Esophagus mucosa (tissue), 1 donor: ENCODE measurements around the gene GRIN1. TPM values are rescaled to one million over a fixed set of nuclear protein-coding genes. Genes with fewer than 3 reads are reported as not detected.

Experiments
- ATAC-seq: fragments of 200-7000 bp; cut with Tn5 transposase; one replicate; pipeline ENCODE4 v1.9.1; 2020
- total RNA-seq: library from RNA; stranded (reverse); gene quantifications from one replicate; pipeline ENCODE4 v1.2.4, GENCODE V29; 2023
- donor health status: DM: yes; HTN: yes; CAD: no.

Gene GRIN1
- total RNA-seq, 1 donor from 2014 or later: 0.12 TPM

GRCh38 chr9:137148242-137148641 is 9.3 kb downstream of the GRIN1 start:
- no peak for ATAC-seq

- ATAC-seq: no peak
These were observed 9.7 kb downstream of the GRIN1 start for GRCh38 chr9:137148661-137149060.

GRCh38 chr9:137149363-137149762 is 10.4 kb downstream of the GRIN1 start:
- ATAC-seq: no peak

- no peak for ATAC-seq
These were observed 11.1 kb downstream of the GRIN1 start for GRCh38 chr9:137149942-137150616.

GRCh38 chr9:137150617-137151457 is 11.9 kb downstream of the GRIN1 start:
- ATAC-seq: peak; percentile 28

GRCh38 chr9:137152844-137153405 is 14.0 kb downstream of the GRIN1 start:
- ATAC-seq: no peak

- peak; percentile 72 for ATAC-seq
These were observed 17.8 kb downstream of the GRIN1 start for GRCh38 chr9:137156567-137157375.

GRCh38 chr9:137157618-137158415 is 18.9 kb downstream of the GRIN1 start:
- no peak for ATAC-seq

GRCh38 chr9:137158625-137159024 is 19.7 kb downstream of the GRIN1 start:
- no peak for ATAC-seq

- ATAC-seq: no peak
These were observed 20.4 kb downstream of the GRIN1 start for GRCh38 chr9:137159105-137160053.

GRCh38 chr9:137160054-137160425 is 21.1 kb downstream of the GRIN1 start:
- no peak for ATAC-seq

- ATAC-seq: no peak
These were observed 22.0 kb downstream of the GRIN1 start for GRCh38 chr9:137160716-137161557.

- peak; percentile 3 for ATAC-seq
These were observed 22.9 kb downstream of the GRIN1 start for GRCh38 chr9:137161558-137162486.

GRCh38 chr9:137162505-137163364 is 23.8 kb downstream of the GRIN1 start:
- peak; percentile 32 for ATAC-seq

GRCh38 chr9:137163365-137163715 is 24.4 kb downstream of the GRIN1 start:
- no peak for ATAC-seq

- no peak for ATAC-seq
These were observed 24.9 kb downstream of the GRIN1 start for GRCh38 chr9:137163805-137164204.

- ATAC-seq: no peak
These were observed 25.7 kb downstream of the GRIN1 start for GRCh38 chr9:137164370-137165249.
